GM21825 (cell line): ENCODE measurements around the gene CLOCK.
"Not testable (repeated sequence)": the region's sequence is repeated elsewhere in the genome, so short reads cannot be mapped to it uniquely, and the experiment has no call there.

Experiments used
- ATAC-seq: cut with Tn5 transposase; IDR thresholded peaks from one replicate; pipeline ENCODE4 v1.9.1; 2021; ENCODE audit warnings: mild to moderate bottlenecking, moderate library complexity; ENCODE audit not compliant: unreplicated experiment

CLOCK gene

GRCh38 chr4:55546756-55547465, at the start of gene CLOCK:
CLOCK (minus strand) TSS chr4:55546909; CDS start chr4:55482785, 64,124 bp downstream.
- ATAC-seq, result peak; percentile 73

GRCh38 chr4:55592014-55592413, 45.3 kb upstream of the CLOCK start, which contains the start of gene PDCL2:
PDCL2 (minus strand) TSS chr4:55592245; CDS start chr4:55592109, 136 bp downstream.
- no peak for ATAC-seq

- ATAC-seq, result no peak
Measured at GRCh38 chr4:55588160-55588559, 41.5 kb upstream of the CLOCK start.

GRCh38 chr4:55582773-55583172, 36.1 kb upstream of the CLOCK start:
- not testable (repeated sequence) for ATAC-seq

GRCh38 chr4:55578341-55579010, 31.8 kb upstream of the CLOCK start:
- ATAC-seq, result no peak

- ATAC-seq, result no peak
Measured at GRCh38 chr4:55575513-55575912, 28.8 kb upstream of the CLOCK start.

GRCh38 chr4:55574252-55574651, 27.5 kb upstream of the CLOCK start:
- ATAC-seq, result no peak

GRCh38 chr4:55571806-55572205, 25.1 kb upstream of the CLOCK start:
- ATAC-seq, result no peak

- ATAC-seq, result no peak
Measured at GRCh38 chr4:55568905-55569504, 22.3 kb upstream of the CLOCK start.

- ATAC-seq, result peak; percentile 99
Measured at GRCh38 chr4:55561889-55562288, 15.2 kb upstream of the CLOCK start.

- ATAC-seq, result no peak
Measured at GRCh38 chr4:55560096-55560495, 13.4 kb upstream of the CLOCK start.

- ATAC-seq, result no peak
Measured at GRCh38 chr4:55554453-55555030, 7.8 kb upstream of the CLOCK start.

- ATAC-seq, result no peak
Measured at GRCh38 chr4:55553441-55554201, 6.9 kb upstream of the CLOCK start.

- not testable (repeated sequence) for ATAC-seq
Measured at GRCh38 chr4:55551964-55552363, 5.3 kb upstream of the CLOCK start.

- no peak for ATAC-seq
Measured at GRCh38 chr4:55549888-55550287, 3.2 kb upstream of the CLOCK start.

GRCh38 chr4:55547918-55548317, 1.2 kb upstream of the CLOCK start:
- no peak for ATAC-seq

GRCh38 chr4:55547466-55547770, 709 bp upstream of the CLOCK start:
- no peak for ATAC-seq

GRCh38 chr4:55546506-55546755, 278 bp downstream of the CLOCK start:
- peak; percentile 38 for ATAC-seq

GRCh38 chr4:55545641-55546505, 836 bp downstream of the CLOCK start:
- peak; percentile 45 for ATAC-seq

GRCh38 chr4:55545151-55545550, 1.6 kb downstream of the CLOCK start:
- ATAC-seq, result no peak
